DLD1 (cell line): ENCODE results near the gene CST4.
"Not testable (repeated sequence)": the region's sequence is repeated elsewhere in the genome, so short reads cannot be mapped to it uniquely, and the experiment has no call there.

Source experiments
- in situ Hi-C: cut with HindIII; loops from 2 replicates; pipeline ENCODE4 v1.10.0; 2017; ENCODE audit warnings: low sequenced_read_pairs

Gene CST4

DNA sequence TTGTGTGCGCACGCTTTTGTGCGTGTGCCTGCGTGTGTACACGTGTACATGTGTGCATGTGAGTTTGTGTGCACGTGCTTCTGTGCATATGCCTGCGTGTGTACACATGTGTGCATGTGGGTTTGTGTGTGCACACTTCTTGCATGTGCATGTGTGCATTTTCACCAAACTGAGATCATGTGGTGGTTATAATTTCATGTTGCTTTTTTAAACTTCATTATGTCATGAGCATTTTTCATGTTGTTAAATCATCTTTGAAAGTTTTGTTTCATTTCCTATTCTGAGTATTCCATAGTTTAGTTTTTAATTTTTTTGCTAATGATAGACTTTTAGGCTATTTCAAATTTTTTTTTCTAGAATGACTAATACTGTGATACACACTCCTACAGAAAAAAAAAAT lies 44.7 kb downstream of the CST4 start:
- in situ Hi-C loops, result no loop called here

DNA sequence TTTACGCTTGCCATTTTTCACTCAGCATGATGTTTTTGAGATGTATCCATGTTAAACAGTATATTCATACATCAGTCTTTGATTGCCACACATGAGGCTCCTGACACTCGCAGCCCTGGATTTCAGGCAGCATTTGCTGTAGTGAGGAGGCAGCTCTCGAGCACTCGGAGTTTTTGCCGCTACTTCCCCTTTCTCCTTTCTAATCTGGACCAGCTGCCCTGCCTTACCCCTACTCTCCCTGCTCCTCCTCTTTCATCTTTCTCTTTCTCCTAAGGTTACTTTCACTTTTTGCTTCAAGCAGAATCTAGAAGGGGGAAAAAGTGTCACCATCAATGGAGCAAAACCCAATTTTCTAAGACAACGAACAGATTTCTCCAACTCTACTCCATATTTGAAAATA lies 45.2 kb downstream of the CST4 start:
- in situ Hi-C loops, result no loop called here

DNA sequence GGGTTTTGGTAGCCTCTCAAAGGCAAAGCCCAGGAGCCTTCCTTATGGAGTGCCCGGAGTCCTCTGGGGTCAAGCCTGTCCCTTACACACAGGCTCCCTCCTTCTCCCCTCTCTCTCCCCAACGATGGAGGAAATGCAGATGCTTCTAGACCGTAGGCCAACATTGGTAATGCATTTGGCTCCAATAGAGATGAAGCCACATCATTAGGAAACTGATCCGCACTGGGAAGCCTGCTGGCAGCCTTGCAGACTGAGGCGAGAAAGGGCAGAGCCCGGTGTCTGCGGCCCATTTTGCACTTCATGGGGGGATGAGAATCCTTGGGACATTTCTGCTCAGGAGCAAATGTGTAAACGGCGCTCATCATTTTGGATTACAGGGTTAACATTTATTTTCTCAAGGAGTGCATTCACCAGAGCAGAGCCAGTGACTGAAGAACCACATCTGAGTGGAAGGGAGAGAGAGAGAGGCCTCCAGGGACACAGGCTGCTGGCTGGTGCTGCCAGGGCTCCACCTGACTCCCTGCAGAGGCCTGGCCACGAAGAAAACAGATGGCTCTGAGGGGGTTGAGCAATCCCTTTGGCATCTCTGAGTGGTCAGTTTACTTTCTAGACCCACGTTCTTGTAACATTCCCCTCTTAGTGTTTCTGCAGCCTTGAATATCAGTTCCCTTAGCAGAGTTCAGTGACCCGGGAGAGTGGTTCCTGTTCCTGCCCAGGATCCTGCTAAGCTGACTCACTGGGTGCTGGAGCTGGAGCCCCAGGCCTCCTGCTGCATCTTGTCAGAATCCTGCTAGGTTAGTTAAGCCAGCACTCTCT lies 46.7 kb downstream of the CST4 start:
- in situ Hi-C loops, result no loop called here

DNA sequence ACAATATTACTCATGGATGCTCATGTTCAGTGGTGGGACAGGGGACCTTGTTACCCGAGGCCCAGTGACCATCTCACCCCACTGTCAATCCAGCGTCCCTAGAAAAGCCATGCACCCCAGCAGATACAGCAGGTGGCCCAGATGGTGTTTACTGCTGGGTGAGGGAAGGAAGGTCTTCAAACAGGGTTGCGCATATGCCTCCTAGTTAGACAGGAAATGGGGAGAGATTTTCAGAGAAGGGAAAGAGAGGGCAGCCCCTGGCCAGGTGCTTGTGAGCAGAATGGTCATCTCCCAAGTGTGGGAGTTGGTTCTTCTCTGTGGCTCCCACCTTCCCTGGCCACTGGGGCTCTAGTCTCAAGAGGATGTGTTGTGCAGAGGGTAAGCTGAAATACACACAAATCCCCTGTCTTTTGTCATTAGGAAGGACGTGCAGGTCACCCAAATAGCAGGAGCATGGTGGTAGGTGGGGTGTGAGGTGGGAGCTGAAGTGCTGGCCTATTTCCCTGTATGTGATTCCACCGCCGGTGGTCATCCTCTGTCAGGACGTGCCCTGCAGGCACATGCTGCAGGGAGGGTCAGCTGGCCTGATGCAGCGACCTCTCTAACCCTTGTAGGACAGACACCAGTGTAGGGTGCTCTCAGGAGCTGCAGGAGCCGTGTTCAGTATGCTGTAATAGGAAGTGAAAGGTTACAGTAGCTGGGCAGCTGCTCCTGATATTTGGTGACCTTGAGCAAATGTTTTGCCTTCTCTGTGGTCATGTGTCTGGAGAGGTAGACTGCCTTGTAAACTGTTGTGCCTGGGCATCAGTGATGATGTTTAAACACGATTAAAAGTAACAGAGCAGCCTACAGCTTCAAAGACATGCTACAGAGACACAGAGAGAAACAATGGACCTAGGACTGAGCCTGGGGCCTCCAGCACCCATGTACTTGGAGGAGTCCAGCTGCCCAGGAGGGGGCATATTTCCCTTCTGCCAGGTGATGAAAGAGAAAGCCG lies 47.9 kb downstream of the CST4 start:
- in situ Hi-C loops, result no loop called here

DNA sequence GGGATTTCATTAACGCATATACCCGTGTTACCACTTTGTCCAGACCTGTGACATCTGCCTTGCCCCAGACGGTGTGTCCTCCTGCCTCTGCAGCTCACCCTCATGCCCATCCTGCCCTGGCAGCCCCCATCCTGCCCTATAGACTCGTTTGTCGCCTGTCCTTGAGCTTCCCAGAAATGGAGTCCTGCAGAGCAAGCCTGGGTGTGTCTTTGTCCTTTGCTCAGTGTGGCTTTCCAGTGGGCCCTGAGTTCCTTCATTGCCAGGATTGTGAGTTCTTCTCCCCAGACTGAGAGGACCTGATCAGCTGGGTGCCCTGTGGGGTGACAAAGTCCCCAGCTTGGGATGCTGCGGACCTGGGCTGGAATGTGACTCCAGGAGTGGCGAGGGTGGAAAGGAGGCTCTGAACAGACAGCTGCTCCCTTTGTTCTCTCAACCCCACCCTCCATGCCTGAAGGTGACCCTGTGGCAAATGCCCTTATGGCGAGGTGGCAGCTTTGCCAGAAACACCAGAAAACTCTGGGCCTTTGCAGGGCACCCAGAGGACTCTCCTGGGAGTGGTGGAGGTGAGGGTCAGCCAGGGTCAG lies 48.7 kb downstream of the CST4 start:
- in situ Hi-C loops, result no loop called here

DNA sequence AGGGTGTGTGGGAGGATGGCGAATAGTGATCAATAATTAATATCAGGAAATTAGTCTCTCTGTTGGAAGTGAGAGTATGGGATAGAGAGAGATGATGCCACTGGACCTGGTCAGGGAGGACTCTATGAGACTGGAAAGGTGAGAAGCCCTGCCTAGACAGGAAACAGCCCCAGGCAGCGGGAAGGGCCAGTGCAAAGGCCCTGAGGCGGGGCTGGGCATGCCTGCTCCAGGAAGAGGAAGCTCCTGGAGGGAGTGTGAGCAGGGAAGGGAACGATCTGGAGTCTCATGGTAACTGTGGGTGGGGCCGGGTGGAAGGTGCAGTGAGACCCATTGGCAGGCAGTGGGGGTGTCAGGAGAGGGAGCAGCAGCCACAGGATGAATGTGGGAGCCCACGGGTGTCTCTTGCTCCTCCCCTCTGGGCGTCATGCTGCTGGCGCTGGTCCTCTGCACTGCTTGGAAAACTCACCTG lies 49.3 kb downstream of the CST4 start:
- in situ Hi-C loops, result no loop called here

DNA sequence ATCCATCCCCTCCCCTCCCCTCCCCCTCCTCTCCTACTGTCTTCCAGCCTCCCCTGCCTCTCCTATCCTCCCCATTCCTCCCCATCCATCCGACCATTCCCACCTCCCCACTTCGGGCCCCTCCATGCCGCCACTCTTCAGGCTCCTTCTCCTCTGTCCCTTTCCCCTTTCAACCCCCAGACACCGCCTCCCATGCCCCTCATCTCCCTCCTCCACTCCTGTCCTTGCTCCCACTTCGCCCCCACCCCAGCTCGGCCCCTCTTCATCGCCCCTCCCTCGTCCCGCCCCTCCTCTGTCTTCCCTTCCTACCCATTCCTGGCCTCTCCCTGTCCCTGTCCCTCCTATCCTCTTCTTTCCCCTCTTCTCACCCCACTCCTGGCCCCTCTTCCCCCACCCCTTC lies 50.5 kb downstream of the CST4 start:
- in situ Hi-C loops, result no loop called here

DNA sequence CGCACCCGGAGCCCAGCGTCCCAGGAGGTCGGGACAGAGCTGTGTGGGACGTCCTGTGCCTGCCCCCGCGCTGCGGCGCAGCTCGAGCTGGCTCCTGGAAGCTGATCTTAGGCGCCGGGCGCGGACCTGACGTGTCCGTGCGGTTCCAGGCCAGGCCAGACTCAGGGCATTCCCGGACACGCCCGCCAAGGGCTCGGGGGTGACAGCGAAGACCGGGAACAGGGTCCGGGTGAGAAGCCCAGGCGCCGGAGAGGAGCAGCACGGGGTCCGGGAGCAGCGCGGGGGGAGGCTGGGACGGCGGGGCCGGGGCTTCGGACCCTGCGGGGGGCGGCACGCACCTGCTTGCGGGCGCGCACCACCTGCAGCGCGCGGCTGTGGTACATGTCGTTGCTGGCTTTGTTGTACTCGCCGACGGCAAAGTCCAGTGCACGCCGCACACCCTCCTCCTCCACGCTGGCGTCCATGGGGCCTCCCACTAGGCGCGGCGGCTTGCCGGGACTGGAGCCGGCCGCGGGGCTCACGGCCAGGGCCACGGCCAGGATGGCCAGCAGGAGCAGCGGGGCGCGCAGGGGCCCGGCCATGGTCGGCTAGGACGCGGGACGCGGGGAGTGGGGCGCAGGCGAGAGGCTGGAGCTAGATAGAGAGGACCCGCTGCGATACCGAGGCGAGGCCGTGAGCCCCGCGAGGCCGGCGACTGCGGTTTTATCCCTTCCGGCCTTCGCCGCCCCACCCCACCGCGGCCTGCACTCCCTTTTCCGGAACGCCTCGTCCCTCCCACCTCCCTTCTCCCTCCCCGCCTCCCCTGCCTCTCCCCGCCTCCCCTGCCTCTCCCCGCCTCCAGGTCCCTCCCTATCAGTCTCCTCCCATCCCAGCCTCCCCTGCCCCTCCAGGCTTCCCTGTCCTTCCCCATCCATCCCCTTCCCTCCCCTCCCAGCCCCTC lies 51.3 kb downstream of the CST4 start, which contains the start of gene CST3:
TSS of gene CST3 (minus strand) at position 674 of the 940 bp plus-strand sequence. CDS start at position 581, 93 bp downstream.
- in situ Hi-C loops, result no loop called here

DNA sequence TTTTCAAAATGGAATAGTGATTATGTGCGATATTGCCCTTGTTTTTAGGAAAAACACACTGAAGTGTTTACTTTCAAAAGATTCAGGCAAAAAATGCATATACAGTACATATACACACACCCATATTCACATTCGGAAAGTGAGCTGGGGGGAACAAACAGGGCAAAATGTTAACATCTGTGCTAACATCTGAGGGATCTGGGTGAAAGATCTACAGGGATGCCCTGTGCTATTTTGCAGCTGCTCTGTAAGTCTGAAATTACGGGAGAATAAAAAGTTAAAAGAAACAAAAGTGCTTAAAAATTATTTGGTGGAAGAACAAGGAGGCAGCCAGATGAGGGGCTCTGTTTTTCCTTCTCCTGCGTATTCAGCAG lies 51.9 kb downstream of the CST4 start:
- in situ Hi-C loops, result no loop called here

DNA sequence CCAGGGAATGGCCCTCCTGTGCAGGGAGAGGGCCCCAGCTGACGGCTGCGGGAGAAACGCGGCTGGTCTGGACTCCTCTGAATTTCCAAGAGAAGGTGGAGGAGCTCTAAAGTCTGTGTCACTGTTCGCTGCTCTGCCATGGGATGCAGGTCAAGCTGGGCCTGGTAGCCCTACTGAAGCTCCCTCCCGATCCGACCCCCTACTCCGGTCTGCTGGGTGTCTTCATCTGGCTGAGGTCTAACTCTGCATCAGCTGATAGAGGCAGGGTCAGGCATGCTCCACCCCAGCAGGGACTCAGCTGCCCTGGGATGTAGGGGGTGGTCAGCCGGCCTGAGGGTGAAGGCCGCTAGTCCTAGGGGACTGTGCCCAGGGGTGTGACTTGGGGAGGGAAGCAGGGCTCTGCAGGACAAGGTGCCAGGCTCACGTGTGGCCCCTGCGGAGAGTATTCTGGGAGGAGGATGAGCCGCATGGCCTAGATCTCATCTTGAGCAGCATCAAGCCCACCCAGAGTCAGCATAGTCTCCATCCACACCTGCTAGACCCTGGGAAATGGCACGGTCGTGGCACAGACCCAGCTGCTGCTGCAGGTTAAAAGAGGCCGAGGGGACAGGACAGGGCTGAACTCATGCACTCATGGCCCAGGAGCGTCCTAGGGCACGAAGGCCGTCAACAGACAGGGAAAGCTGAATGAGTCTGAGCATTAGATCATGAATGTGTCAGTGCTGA lies 52.5 kb downstream of the CST4 start:
- in situ Hi-C loops, result no loop called here

DNA sequence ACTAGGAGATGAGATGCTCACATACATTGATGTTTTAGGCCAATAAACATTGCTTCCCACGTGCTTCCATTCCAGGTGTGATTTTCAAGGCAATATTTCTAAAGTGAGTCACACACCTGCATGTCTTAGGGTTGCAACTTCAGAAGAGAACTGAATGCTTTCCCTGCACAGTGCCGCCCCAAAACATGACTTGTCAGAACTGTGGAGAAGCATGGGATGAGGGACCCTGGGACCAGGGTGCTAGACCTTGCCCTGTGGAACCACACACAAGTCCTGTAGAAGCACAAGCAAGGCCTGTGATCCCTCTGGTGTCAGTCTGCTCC lies 53.1 kb downstream of the CST4 start:
- in situ Hi-C loops, result not testable (repeated sequence)
